Prostate gland (tissue), 2 donors: ENCODE results near the gene CDH13.

ENCODE experiments used
- CTCF ChIP-seq, 4 experiments: fragments of 200-600 bp in 2 of 4; fragments of 450-650 bp in 2 of 4; sonication (generic) in 2 of 4; IDR thresholded peaks; 1 replicate in 3 of 4; 2 replicates in 1 of 4; pipeline ENCODE4 v1.5.1; 2016 to 2019; ENCODE audit warnings: antibody characterized with exemption in 4 of 4, mild to moderate bottlenecking in 2 of 4, moderate library complexity in 2 of 4
- POLR2A ChIP-seq: fragments of 450-650 bp; IDR thresholded peaks from one replicate; pipeline ENCODE4 v1.6.1; 2016; ENCODE audit warnings: antibody characterized with exemption, mild to moderate bottlenecking
- POLR2AphosphoS5 ChIP-seq: sonication (generic); formaldehyde crosslinking; IDR thresholded peaks from one replicate; pipeline ENCODE4 v1.6.1; 2017; ENCODE audit warnings: antibody characterized with exemption

DNA sequence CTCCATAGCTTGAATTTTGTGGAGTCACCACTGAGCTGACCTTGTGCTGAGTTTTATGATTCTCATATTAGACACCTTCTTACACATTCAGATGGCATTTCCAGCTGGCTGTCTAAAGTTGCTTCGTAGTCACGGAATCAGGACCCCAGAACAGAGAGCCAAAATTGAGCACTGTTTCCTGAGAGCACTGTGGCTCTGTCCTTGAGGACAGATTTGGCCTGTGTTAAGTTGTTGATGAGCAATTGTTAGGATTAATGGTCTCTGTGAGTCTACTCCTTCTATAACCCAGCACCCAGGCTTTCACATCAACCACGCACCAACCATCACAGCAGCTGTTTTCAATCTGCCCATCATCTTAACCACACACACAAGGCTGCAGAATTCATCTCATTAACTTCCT, 903.5 kb downstream of the CDH13 start:
- TF ChIP-seq CTCF (IDR thresholded peaks at IDR 0.05) (no peak), POLR2A (no peak), POLR2AphosphoS5 (no peak)
